ENCODE data around the gene HLA-DOA.

Gene HLA-DOA

DNA sequence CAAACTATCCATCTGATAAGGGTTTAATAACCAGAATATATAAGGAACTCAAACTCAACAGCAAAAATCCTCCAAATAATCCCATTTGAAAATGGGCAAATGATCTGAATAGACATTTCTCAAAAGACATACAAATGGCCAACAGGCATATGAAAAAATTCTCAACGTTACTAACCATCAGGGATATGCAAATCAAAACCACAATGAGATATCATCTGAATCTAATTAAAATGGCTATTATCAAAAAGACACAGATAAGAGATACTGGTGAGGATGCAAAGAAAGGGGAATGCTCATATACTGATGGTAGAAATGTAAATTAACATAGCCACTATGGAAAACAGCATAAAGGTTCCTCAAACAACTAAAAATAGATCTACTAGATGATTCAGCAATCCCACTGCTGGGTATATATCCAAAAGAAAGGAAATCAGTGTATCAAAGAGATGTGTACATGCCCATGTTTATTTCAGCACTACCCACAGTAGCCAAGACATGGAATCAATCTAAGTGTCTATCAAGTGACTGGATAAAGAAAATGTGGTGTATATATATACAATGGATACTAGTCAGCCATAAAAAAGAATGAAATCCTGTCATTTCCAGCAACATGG lies 47.1 kb downstream of the HLA-DOA start:
- DNase-seq = no peak

- no peak for DNase-seq
These were observed 48.8 kb downstream of the HLA-DOA start for GRCh38 chr6:32960563-32960962.

- no peak for DNase-seq
These were observed 53.2 kb downstream of the HLA-DOA start for GRCh38 chr6:32956176-32956575.

- no peak for DNase-seq
These were observed 54.2 kb downstream of the HLA-DOA start for GRCh38 chr6:32954986-32955802.

GRCh38 chr6:32954267-32954666 lies 55.1 kb downstream of the HLA-DOA start:
- DNase-seq = no peak

All from NCI-H524 treated with DMSO at 0.1 percent for 48 hours (cell line).